HG03135 (cell line): Measurements from ENCODE around the gene NTNG1.

Source experiments
- ATAC-seq: cut with Tn5 transposase; IDR thresholded peaks from one replicate; pipeline ENCODE4 v1.9.1; 2021; ENCODE audit warnings: mild to moderate bottlenecking, moderate library complexity; ENCODE audit not compliant: unreplicated experiment

NTNG1 gene

DNA sequence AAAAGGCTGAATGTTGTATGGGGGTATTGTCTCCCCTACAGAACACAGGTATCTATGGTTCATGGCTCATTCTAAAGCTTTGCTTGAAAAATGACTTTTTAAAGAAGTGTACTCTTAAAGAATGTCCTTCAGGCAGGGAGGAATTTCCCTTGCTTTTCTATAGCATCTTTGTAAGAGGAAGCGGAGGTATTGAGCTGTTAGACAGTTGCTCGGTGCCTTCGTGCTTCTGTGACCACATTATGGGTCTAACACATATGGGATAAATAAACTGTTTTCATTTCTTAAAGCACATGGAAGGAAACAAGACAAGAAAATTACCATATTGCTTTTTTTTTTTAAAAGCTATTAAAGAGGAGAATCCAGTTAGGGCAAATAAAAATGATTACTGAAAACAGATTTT, 182.9 kb downstream of the NTNG1 start:
- no peak for ATAC-seq

DNA sequence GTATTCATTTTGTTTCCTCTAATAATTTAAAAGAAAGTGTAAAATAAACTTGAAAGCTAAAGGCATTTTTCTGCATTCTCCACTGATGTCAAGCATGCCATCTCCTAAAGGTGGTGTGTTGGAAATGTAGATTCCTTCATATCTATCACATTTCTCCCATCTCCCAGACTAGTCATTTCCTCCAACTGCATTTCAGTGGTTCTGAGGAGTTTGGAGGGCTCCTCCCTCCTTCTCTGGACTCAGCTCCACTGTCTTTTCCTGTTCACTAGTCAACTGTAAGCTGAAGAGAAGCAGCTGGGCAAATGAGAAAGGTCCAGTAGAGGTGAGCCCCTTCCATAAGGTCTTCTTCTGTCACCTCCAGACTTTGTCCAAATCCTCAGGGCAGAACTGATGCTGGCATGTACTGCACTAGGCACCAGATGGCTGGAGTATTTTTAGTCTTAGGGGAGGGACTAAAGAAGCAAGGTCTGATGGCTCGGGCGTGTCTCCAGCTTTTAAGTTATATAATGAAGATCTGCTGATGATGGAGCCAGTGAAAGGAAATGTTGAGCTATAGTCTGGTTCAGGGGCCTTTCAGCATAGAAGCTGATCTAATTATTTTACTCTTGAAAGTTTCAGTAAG, 186.1 kb downstream of the NTNG1 start:
- ATAC-seq, result no peak

DNA sequence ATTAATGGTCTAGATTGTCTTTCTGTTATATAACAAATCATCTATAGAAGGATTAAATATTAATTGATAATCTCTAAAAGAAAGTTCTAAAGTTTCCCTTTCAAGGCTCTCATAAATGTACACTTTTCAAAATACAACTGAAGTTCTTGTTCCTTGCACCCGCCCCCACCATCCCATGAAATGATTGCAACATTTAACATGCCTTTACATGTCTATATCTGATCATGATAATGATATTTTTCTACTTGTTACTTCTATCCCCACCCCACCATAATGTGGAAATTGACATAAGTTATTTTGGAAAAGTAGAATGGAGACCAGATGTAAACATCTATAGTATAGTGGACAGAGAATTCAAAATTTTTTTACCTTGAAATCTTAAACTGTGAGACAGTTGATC, 186.6 kb downstream of the NTNG1 start:
- no peak for ATAC-seq

DNA sequence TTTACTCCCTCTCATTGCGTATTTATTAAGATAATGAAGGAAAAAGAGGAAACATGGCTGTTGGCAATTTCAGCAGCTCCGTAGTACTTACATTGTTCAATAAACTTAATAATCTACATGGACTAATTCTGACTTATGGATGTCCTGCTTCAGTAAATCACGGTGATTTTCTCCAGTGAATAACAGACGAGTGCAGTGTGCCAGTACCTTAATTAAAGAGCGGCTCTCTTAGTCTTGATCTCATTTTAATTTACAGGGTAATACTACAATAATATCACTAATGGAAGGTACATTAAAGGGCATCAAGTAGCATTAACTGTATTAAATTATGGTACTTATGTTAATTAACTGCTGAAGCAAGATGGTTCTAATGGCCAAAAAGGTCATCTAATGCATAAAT, 187.2 kb downstream of the NTNG1 start:
- ATAC-seq, result no peak

DNA sequence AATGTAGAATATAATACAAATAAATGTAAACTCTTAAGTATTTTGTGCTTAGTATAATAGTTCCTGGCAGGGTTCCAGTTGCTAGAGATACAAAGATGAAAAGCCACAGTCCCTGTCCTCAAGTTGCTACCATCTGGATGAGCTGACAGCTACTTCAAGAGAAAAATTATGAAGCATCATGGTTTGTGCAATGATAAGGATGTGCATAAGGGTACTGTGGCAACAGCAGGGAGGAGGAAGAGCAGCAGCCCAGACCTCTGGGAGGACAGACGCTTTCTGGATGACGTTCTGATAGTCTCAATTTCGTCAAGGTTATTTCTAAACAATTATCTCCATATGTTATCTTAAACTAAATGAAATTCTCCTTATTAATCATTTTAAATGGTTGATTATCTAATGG, 198.9 kb downstream of the NTNG1 start:
- no peak for ATAC-seq

DNA sequence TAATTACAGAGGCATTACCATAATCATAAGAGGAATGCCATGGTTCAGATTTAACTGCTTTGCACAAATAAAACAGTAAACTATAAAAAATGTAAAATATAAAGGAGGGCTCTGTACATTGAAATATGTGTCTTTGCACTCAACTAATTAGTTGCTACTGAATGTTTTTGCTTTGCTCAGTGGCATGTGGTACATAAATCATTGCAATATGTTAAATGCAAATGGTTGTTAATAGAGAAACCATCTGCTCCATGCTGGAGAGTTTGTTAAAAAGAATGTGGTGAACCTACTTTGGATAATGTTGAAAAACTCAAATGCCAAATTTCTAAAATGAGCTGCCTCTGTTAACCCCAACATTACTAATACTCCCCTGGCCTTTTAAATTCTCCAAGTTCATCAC, 201.5 kb downstream of the NTNG1 start:
- no peak for ATAC-seq

DNA sequence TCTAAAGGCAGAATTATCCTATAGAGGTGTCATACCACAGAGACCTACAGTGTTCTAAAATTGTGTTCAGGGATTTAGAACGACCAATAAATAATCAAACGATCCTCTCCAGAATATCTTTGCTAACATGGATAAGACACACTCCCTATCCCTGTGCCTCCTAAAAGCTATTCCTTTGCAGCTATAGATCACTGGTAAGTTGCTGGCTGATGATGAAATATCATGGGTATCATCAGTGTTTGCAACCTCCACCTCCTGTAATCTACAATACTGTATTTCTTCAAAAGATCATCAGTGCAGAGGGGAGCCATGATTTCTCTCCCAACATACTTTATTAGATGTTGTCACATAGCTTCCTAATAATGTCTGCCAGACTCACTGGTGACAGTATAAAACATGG, 201.9 kb downstream of the NTNG1 start:
- ATAC-seq, result no peak

DNA sequence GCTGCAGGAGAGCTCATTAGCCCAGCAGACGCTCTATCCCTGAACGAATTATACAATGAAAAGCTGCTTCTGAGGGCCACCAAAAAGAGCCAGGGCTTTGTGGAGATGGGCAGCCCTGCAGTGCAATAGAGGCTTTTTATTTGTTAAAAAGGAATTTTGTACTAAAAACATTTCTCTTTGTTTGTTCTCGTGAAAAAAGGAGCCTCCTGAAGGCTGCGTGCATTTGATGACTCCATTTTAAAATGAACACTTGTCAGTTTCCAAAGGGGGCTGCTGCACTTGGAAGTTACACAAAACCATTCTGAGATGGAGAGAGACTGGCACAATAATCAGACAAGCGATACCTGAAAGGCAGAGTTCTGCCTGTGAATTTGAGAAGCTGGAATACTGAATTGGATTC, 202.8 kb downstream of the NTNG1 start:
- ATAC-seq, result no peak

DNA sequence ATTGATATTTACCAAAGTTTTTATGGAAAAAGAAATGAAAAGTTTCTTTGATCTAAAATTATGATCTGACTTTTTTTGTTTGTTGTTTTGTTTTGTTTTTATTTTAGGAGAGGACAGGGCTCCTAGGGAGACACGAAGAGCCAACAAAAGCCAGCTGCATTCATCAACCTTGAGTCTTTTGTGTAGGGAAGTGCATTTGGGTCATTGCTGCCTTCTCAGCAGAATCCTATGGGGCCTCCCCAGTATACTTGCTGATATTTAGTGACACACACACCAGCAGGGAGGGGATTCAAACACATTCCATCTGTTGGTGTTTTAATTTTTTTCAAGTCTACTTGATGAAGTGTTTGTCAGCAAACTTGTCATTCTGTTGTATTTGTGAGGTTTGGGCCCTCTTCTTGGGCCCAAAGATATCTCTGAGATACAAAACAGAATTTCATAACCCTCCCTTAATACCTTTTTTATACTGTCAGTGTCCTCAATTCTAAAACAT, 203.5 kb downstream of the NTNG1 start:
- ATAC-seq, result no peak

DNA sequence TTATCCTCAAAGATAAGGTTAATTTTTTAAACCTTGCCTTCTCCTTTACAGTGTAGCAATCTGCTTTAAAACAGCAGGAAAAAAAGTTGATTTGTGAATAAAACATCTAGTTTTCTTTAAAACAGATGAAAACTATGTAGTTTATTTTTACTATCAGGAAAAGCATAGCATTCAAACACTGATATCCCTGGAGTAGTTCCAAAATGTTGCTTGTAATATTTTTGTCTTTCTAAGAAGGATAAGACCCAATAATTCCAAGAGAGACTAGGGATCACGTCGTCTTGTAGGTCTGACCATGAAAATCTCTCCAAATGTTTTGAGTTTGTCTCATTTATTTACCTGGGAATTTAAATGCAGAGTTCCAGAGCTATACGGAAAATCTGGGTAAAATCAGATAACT, 204.0 kb downstream of the NTNG1 start:
- ATAC-seq, result no peak

DNA sequence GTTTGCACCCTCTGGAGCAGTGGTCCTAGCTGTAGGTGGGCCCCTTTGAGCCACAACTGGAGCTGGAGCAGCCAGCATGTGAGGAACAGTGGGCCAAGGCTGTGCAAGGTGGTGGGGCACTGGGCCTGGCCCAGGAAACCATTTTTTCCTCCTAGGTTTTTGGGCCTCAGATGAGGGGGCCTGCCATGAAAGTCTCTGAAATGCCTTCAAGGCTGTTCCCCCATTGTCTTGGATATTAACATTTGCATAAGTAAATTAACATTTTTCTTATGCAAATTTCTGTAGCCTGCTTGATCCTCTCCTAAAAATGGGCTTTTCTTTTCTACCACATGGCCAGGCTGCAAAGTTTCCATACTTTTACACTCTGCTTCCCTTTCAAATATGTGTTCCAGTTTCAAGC, 212.0 kb downstream of the NTNG1 start:
- no peak for ATAC-seq

DNA sequence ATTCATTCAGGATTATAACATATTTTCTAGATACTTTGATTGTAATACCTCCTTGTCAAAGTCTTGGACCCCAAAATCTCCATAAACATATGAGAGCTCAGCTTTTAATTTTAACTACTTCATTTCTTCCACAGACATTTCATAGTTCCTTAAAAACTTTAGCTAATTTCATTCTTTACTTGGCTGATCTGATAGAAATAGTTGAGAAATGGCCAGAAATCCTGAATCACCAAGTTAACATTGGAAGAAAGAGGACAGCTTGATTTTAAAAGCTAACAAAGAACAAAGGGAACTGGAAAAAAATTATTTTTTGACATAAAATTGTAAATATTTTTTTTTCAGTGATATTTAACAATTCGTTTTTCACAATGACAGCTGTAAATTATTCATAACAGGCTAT, 216.5 kb downstream of the NTNG1 start:
- ATAC-seq, result no peak

DNA sequence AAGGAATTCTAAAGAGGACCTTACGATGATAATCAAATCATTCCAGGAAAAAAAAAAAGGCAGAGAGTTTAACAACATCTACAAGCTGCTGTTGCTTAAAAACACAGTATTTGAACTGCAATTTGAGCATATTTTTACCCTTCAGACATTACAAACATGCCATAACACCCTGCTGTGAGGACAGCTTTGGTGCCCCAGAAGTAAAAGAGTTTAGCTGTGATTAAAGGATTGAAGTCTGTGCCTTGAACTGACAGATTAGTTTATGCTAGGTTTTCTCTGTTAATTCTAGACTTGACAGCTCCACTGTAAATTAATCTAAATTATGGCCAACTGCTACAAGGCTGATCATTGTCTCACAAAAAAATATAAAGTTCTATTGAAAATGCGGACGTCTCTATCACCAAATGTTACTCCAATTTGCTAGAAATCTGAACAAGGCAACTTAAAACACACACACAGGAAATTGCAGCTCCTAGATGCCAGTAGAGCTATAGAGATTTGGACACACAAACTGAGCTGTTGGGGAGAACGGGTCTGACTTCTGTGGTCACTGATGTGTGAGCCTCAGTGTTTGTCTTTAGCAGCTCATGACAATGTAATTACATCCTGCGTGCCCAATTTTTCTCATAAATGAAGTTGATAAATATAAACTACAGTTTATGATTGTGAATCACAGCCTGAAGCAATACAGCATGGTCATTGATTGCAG, 217.9 kb downstream of the NTNG1 start:
- ATAC-seq, result no peak

DNA sequence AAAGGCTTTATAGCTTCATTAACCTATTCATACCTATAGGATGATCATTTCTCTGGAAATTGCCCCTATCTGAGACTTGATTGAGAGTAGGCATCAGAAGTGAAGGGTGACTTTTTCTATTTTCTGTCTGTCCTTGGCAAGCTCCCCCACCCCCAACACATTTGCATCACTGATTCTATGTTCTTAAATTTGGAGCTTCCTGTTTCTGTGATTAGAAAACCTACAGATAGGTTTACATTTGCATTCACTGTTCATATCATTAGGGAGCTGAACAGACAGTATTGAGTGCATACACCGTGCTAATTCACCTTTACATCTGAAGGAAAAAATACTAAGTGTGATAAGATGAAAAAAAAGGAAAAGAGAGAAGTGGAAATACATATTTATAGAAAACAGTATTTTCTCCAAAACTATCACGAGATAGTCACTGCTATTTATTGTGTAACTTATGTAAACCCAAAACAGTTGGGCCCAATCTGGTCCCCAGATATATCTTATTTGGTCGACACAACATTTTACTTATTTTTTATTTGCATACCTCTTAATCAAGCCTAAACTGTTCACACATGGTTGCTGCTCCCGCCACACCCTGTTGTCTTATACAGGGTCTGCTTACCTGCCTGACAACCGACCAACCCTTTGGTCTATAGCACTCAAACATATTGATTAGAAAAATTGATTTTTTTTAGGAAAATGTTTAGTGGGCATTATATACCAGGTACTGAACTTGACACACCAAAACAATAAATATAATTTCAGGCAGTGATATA, 218.8 kb downstream of the NTNG1 start:
- no peak for ATAC-seq

DNA sequence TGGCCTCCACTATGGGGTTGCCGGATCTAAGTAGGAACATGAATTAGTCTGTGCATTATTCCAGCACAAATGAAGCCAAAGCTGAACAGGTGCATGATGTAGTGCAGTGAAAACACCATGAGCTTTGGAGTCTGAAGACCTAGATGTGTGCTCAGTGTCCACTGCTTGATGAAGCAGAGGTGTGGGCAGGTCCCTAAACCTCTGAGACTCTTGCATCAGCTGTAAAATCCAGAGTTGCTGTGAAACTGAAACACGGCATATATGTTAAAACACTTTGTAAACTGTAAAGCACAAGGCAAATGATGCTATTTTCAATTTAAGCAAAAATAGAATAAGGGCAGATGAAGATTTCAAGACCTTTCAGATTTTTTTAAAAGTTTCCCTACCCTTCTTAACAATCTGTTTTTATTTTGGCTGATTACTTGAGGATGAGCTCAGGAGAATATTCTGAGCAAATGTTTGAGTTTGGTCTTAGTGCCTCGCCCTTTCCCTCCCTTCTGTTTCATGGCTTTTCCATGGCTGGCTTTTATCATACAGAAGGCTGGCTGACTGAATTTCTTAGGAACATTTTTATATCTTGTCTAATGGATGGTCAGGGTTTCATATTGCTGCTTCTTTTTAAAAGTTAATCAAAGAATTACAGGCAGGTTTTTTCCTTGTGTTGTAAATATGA, 221.8 kb downstream of the NTNG1 start:
- ATAC-seq, result no peak

DNA sequence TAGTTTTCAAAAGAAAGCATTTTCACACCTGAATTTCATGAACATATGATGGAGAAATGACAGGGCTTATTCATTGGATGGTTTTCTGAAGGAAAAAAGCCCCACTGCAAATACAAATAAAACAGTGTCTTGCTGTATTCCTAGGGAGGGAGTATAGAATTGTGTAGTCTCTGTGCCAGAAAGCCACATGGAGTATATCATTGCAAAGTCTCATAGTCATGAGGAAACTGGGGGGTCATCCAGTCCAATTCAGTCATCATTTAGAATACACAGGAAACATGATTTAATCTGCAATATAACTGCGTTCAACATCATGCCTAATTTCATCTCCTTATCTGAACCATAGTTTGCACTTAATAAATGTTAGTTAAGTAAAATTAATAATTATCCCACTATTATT, 222.3 kb downstream of the NTNG1 start:
- no peak for ATAC-seq

DNA sequence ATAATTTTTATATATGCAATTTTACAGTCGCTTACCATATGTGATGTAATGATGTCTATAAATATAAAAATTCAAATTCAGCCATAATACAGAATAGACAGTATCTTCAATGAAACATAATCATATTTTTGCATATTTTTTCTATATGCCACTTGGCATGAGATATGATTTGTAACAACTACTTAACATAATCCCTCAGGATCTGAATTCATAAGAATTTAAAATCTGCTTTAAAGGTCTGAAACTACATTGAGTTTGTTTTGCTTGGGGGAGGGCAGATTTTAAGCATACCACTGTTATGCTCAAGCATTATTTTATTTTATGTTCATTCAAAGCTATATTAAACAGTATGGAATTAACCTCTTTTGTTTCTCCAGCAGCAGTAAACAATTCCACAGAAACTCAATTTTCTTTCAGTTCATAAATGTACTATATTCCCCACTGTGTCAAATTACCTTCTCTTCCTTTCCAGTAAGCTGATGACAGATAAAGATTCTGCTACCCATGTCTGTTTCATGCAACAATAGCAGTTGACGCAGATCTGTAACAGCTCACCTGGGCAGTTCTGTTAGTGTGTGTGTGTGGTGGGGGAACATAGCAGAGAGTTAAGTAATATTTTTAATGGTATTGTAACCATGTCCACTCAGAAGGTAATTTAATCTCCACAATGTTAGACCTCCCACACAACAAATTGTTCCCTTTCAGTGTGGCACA, 224.8 kb downstream of the NTNG1 start:
- ATAC-seq, result no peak

DNA sequence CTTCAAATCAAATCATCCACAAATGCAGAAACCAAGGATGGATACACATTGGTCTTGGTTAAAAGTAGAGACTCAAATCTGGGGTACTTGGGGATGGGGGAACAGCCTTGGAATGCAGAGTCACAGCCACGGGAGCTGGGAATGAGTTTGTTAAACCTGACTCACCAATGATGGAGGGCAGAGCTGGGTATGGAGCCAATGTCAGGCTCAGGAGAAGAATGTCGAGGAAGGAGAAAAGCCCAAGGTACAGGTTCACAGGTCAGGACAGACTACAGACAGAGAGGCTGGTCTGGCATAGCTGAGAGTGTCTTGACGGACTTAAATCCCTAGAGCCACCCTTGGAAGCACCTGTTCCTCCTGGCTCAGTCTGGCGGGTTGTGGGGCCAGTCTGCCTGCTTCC, 237.6 kb downstream of the NTNG1 start:
- no peak for ATAC-seq

DNA sequence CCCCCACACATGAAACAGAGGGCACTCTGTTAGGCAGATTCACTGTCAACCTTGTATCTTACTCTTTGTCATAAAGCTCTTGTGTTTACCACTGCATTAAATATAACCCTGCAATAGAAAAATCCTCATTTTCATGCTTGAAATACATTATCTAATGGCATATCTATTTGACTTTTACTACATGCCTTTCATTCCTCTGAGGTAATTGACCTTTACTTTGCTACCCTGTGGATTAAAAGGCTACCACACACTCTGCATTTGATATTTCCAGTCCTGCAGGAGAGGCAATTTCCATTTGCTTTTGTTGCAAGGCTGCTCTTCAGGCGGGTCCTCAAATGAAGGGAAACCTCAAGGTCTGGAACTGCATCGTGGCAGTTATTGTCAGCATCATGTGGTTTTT, 238.0 kb downstream of the NTNG1 start:
- ATAC-seq, result no peak

DNA sequence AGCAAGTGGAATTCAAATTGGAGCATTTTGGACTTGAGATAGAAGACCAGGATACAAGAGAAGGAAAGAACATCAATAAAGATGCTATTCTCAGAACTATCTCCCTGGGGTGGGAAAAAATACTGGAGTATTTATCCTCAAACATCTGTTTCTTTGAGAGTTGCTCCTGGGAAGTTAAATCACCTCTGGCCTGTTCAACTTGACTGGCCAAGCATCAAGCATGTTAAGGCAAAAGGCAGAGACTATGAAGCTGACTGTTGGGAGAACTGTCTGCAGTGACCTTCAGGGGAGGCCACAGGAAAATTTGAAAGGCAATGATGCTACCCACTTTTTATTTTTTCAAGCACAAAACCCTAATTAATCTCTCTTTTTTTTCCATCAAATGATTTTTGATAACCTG, 239.0 kb downstream of the NTNG1 start:
- ATAC-seq, result no peak
